ENCODE results near the gene LRP1.

LRP1 gene

DNA sequence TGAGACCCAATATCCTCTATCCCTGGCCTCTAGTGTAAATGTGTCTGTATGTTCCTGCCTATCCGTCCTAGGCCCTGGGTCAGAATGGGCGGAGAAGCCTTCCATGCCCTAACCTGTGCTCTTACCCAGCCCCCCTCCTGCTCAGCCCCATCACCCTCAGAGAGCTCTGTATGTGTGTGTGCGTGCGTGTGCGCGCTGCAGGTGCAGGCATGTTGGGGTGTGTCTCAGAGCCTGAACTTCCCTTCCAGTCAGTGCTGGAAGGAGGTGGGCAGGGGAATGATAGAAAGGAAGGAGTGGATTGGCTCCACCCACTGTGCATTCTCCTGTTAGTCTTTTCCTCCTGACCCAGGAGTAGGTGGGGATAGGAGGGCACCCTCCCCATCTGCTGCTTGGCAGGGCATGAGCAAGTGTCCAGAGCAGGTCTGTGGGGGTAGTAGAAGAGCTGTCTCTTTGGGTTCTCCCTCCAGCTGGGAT lies 32.1 kb upstream of the LRP1 start:
- no peak for TF ChIP-seq CTCF (IDR thresholded peaks at IDR 0.05; ENCODE audit: low read depth, low read length)
- no peak for DNase-seq (ENCODE audit: extremely low read depth, low read depth)

DNA sequence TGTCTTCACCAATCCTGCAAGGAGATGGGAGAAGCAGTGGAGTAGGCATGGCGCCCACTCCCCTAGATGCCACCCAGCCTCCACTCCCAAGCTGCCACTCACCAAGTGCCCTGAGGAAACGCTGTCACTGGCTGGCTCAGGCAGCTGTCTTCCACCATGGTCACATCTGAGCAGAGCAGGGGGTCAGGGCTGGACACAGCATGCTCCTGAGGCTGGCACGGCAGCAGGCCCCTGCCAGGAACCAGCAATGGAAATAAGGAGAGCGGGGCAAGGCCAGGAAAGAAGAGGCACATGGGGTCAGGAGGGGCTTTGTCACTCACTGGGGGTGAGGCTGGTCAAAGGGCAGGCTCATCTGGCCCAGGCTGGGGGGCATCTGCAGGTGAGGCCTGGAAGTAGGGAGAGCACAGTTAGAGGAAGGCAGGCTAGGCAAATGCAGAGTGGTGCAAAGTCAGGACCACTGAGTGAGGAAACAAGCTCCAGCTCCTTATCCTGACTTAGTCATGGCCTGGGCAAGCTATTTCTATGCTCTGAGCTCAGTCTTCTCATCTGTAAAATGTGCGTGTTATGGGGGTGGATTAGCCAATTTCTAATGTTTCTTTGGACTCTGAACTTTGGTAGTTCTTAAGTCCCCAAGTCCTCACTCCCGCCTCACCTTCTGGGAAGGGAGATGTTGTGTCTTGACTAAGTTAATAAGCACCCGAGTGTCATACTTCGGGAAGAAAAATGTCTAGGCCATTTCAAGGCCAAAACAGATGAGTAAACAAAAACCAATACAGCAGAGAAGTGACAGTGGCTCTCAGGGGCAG lies 31.3 kb upstream of the LRP1 start:
- DNase-seq (ENCODE audit: extremely low read depth, low read depth), result no peak
- no peak for TF ChIP-seq CTCF (IDR thresholded peaks at IDR 0.05; ENCODE audit: low read depth, low read length)

DNA sequence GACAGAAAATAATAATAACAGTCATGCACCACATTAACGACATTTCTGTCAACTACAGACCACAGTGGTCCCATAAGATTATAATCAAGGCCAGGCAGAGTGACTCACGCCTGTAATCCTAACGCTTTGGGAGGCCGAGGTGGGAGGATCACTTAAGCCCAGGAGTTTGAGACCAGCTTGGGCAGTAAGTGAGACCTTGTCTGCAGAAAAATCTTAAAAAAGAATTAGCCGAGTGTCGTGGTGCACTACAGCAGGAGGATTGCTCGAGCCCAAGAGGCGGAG lies 30.8 kb upstream of the LRP1 start:
- no peak for TF ChIP-seq CTCF (IDR thresholded peaks at IDR 0.05; ENCODE audit: low read depth, low read length)
- no peak for DNase-seq (ENCODE audit: extremely low read depth, low read depth)

- no peak for DNase-seq (ENCODE audit: extremely low read depth, low read depth)
Observed at GRCh38 chr12:57098546-57098945, 29.7 kb upstream of the LRP1 start.

GRCh38 chr12:57099047-57099714 lies 29.1 kb upstream of the LRP1 start:
- DNase-seq (ENCODE audit: extremely low read depth, low read depth), result no peak
- TF ChIP-seq CTCF (IDR thresholded peaks at IDR 0.05; ENCODE audit: low read depth, low read length), result no peak

More at GRCh38 chr12:57098546-57098945, 29.7 kb upstream of the LRP1 start:
- TF ChIP-seq CTCF (IDR thresholded peaks at IDR 0.05; ENCODE audit: low read depth, low read length), result no peak

DNA sequence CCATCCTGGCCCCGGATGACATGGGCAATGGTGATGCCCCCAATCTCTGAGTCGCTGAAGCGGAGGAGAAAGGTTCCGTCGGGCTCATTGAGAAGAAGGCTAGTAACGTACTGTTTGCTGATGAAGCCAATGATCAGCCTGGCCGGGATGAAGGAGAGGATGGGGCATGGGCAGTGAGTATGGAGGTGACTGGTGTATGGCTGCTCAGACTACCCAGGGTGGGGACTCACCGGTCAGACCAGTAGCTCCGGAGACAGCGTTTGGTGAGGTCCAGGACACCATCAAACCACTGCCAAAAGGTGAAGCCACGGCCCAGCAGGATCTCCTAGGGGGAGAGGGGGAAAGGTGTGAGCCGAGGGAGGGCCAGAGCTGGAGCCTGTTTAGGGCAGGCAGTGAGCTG lies 28.5 kb upstream of the LRP1 start:
- no peak for TF ChIP-seq CTCF (IDR thresholded peaks at IDR 0.05; ENCODE audit: low read depth, low read length)
- DNase-seq (ENCODE audit: extremely low read depth, low read depth), result no peak

GRCh38 chr12:57101892-57102695 lies 26.2 kb upstream of the LRP1 start:
- no peak for DNase-seq (ENCODE audit: extremely low read depth, low read depth)
- no peak for TF ChIP-seq CTCF (IDR thresholded peaks at IDR 0.05; ENCODE audit: low read depth, low read length)

All from AG09319 (cell line).